NCI-H2171 (cell line): ENCODE measurements around the gene PCDHGA7.
"Not testable (repeated sequence)": the region's sequence is repeated elsewhere in the genome, so short reads cannot be mapped to it uniquely, and the experiment has no call there.

ENCODE experiments used
- DNase-seq: peaks from one replicate; lab custom pipeline; 2025; lab: John Stamatoyannopoulos, UW

PCDHGA7 gene

DNA sequence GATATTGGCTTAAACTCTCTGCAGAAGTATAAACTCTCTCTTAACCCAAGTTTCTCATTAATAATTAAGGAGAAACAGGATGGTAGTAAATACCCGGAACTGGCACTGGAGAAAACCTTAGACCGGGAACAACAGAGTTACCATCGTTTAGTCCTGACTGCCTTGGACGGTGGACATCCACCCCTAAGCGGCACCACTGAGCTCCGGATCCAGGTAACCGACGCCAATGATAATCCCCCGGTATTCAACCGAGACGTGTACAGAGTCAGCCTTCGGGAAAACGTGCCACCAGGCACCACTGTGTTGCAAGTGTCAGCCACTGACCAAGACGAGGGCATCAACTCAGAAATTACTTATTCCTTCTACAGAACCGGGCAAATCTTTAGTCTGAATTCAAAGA, 16.1 kb downstream of the PCDHGA7 start:
- DNase-seq, result no peak

DNA sequence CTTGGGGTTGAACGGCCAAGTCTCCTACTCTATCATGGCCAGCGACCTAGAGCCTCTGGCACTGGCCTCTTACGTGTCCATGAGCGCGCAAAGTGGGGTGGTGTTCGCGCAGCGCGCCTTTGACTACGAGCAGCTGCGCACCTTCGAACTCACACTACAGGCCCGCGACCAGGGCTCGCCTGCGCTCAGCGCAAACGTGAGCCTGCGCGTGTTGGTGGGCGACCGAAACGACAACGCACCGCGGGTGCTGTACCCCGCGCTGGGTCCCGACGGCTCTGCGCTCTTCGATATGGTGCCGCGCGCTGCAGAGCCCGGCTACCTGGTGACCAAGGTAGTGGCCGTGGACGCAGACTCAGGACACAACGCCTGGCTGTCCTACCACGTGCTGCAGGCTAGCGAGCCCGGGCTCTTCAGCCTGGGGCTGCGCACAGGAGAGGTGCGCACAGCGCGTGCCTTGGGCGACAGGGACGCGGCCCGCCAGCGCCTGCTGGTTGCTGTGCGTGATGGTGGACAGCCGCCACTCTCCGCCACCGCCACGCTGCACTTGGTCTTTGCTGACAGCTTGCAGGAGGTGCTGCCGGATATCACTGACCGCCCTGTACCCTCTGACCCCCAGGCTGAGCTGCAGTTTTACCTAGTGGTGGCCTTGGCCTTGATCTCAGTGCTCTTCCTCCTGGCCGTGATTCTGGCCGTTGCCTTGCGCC, 17.2 kb downstream of the PCDHGA7 start:
- DNase-seq, result no peak

DNA sequence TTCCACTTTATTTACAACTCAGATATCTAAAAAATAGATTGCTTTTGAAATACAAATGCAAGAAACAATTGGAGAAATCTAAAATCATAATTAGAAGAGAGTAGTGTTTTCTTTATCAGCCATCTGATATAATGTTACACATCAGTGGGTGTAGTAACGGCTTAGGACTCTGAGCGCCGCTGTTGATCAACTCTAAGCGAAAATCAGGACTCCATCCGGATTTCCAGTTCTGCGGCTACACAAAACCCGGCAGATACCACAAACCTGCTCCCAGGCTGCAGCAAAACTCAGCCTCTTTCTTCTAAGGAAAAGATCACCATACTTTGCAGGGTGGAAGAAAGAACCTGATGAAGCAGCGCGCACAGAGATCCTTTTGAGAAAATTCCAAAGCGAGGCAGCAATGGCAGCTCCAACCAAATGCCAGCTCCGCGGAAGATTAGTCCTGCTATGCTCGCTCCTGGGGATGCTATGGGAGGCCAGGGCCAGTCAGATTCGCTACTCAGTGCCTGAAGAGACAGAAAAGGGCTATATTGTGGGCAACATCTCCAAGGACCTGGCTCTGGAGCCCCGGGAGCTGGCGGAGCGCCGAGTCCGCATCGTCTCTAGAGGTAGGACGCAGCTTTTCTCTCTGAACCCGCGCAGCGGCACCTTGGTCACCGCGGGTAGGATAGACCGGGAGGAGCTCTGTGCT, 20.2 kb downstream of the PCDHGA7 start, which contains the start of gene PCDHGA9:
Gene PCDHGA9, plus strand, starts transcription at position 226 of the 691 bp plus-strand sequence. Its CDS starts 175 bp downstream, at position 401.
- DNase-seq, result no peak

- no peak for DNase-seq
These were observed 20.8 kb downstream of the PCDHGA7 start for GRCh38 chr5:141403387-141403786.

DNA sequence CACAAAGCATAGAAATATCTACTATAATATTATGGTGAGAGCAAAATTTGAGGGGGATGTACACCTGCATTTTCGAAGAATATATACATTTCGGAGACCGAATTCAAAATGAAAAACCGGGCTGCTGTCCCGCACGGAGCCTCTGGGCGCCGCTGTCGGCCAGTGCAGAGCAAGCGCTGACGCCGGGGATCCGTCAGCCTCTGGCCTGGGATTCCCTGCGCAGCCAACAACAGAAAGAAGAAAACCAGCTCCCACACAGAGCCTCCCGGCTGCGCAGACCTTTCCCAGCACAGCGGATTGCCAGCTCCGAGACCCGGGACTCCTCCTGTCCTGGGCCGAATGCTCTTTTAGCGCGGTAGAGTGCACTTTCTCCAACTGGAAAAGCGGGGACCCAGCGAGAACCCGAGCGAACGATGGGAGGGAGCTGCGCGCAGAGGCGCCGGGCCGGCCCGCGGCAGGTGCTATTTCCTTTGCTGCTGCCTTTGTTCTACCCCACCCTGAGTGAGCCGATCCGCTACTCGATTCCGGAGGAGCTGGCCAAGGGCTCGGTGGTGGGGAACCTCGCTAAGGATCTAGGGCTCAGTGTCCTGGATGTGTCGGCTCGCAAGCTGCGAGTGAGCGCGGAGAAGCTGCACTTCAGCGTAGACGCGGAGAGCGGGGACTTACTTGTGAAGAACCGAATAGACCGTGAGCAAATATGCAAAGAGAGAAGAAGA, 25.4 kb downstream of the PCDHGA7 start, which contains the start of gene PCDHGB6:
Gene PCDHGB6, plus strand, starts transcription at position 232 of the 716 bp plus-strand sequence. Its CDS starts 182 bp downstream, at position 414.
- DNase-seq, result not testable (repeated sequence)

GRCh38 chr5:141409598-141410306, 27.2 kb downstream of the PCDHGA7 start:
- DNase-seq, result no peak

- no peak for DNase-seq
These were observed 29.0 kb downstream of the PCDHGA7 start for GRCh38 chr5:141411575-141411974.

GRCh38 chr5:141412854-141413539, 30.5 kb downstream of the PCDHGA7 start, which contains the start of gene PCDHGA10:
PCDHGA10 (plus strand) TSS chr5:141412987; CDS start chr5:141413176, 189 bp downstream.
- DNase-seq, result peak; percentile 47

GRCh38 chr5:141413540-141414069, 31.1 kb downstream of the PCDHGA7 start:
- no peak for DNase-seq

- DNase-seq, result not testable (repeated sequence)
These were observed 32.2 kb downstream of the PCDHGA7 start for GRCh38 chr5:141414548-141415274.

DNA sequence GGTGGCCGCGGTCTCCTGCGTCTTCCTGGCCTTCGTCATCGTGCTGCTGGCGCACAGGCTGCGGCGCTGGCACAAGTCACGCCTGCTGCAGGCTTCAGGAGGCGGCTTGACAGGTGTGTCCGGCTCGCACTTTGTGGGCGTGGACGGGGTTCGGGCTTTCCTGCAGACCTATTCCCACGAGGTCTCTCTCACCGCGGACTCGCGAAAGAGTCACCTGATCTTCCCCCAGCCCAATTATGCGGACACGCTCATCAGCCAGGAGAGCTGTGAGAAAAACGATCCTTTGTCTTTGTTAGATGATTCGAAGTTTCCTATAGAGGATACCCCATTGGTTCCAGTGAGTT, 32.7 kb downstream of the PCDHGA7 start:
- not testable (repeated sequence) for DNase-seq

- not testable (repeated sequence) for DNase-seq
These were observed 35.1 kb downstream of the PCDHGA7 start, which contains the start of gene PCDHGB7 for GRCh38 chr5:141417494-141418172. PCDHGB7 (plus strand) TSS chr5:141417677; CDS start chr5:141417860, 183 bp downstream.

- DNase-seq, result no peak
These were observed 36.7 kb downstream of the PCDHGA7 start for GRCh38 chr5:141419074-141419880.

- no peak for DNase-seq
These were observed 38.4 kb downstream of the PCDHGA7 start, which contains the start of gene PCDHGA11 for GRCh38 chr5:141420855-141421488. PCDHGA11 (plus strand) TSS chr5:141421051; CDS start chr5:141421228, 177 bp downstream.

- DNase-seq, result no peak
These were observed 38.9 kb downstream of the PCDHGA7 start for GRCh38 chr5:141421489-141421855.

- no peak for DNase-seq
These were observed 40.3 kb downstream of the PCDHGA7 start for GRCh38 chr5:141422742-141423291.

- no peak for DNase-seq
These were observed 45.4 kb downstream of the PCDHGA7 start for GRCh38 chr5:141427783-141428426.
